HG03457 (cell line): ENCODE measurements around the gene CNTFR.

ENCODE experiments used
- ATAC-seq: cut with Tn5 transposase; IDR thresholded peaks from one replicate; pipeline ENCODE4 v1.9.1; 2021; ENCODE audit warnings: moderate number of reproducible peaks; ENCODE audit not compliant: unreplicated experiment

The CNTFR gene

GRCh38 chr9:34620061-34620994, 30.8 kb upstream of the CNTFR start, which contains the start of gene DCTN3:
Gene DCTN3, minus strand, starts transcription at chr9:34620495. Its CDS starts 31 bp downstream, at chr9:34620464.
- ATAC-seq: peak; percentile 96

- ATAC-seq: no peak
These were observed 25.6 kb upstream of the CNTFR start for GRCh38 chr9:34615132-34615531.

GRCh38 chr9:34612788-34613390, 23.4 kb upstream of the CNTFR start:
- ATAC-seq: no peak

GRCh38 chr9:34611811-34612787, 22.6 kb upstream of the CNTFR start, which contains the start of gene RPP25L:
Gene RPP25L, minus strand, starts transcription at chr9:34612097. Its CDS starts 801 bp downstream, at chr9:34611296.
- ATAC-seq: peak; percentile 64

GRCh38 chr9:34611251-34611810, 21.8 kb upstream of the CNTFR start:
- no peak for ATAC-seq

- no peak for ATAC-seq
These were observed 21.1 kb upstream of the CNTFR start for GRCh38 chr9:34610434-34611206.

GRCh38 chr9:34607331-34607730, 17.8 kb upstream of the CNTFR start:
- no peak for ATAC-seq

GRCh38 chr9:34606905-34607304, 17.4 kb upstream of the CNTFR start:
- ATAC-seq: no peak

- no peak for ATAC-seq
These were observed 16.7 kb upstream of the CNTFR start for GRCh38 chr9:34606190-34606589.

- no peak for ATAC-seq
These were observed 14.2 kb upstream of the CNTFR start for GRCh38 chr9:34603610-34604231.

- ATAC-seq: no peak
These were observed 12.5 kb upstream of the CNTFR start for GRCh38 chr9:34601937-34602573.

GRCh38 chr9:34600908-34601307, 11.4 kb upstream of the CNTFR start:
- ATAC-seq: no peak

GRCh38 chr9:34599546-34599945, 10.0 kb upstream of the CNTFR start:
- ATAC-seq: no peak

- no peak for ATAC-seq
These were observed 4.7 kb upstream of the CNTFR start for GRCh38 chr9:34594177-34594576.

- ATAC-seq: no peak
These were observed 3.5 kb upstream of the CNTFR start for GRCh38 chr9:34592895-34593601.

- ATAC-seq: no peak
These were observed 2.7 kb upstream of the CNTFR start for GRCh38 chr9:34591917-34592866.

- ATAC-seq: no peak
These were observed 1.9 kb upstream of the CNTFR start for GRCh38 chr9:34591248-34591916.
